Measurements from ENCODE around the gene MTPN.

MTPN gene

GRCh38 chr7:135920478-135920877 lies 56.7 kb downstream of the MTPN start:
- no peak for DNase-seq

- DNase-seq, result no peak
Measured at GRCh38 chr7:135919071-135919841, 57.9 kb downstream of the MTPN start.

- DNase-seq, result no peak
Measured at GRCh38 chr7:135918134-135918533, 59.0 kb downstream of the MTPN start.

DNA sequence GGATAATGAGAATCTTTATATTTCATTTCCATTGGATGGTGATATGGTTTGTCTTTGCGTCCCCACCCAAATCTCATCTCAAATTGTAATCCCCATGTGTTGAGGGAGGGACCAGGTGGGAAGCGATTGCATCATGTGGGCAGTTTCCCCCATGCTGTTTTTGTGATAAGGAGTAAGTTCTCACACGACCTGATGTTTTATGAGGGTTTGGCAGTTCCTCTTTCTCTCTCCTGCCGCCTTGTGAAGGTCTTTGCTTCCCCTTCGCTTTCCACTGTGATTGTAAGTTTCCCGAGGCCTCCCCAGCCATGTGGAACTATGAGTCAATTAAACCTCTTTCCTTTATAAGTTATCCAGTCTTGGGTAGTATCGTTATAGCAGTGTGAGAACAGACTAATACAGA lies 59.4 kb downstream of the MTPN start:
- no peak for DNase-seq

- DNase-seq, result no peak
Measured at GRCh38 chr7:135914346-135914745, 62.8 kb downstream of the MTPN start.

- no peak for DNase-seq
Measured at GRCh38 chr7:135913404-135913803, 63.8 kb downstream of the MTPN start.

- no peak for DNase-seq
Measured at GRCh38 chr7:135911099-135911498, 66.1 kb downstream of the MTPN start.

DNA sequence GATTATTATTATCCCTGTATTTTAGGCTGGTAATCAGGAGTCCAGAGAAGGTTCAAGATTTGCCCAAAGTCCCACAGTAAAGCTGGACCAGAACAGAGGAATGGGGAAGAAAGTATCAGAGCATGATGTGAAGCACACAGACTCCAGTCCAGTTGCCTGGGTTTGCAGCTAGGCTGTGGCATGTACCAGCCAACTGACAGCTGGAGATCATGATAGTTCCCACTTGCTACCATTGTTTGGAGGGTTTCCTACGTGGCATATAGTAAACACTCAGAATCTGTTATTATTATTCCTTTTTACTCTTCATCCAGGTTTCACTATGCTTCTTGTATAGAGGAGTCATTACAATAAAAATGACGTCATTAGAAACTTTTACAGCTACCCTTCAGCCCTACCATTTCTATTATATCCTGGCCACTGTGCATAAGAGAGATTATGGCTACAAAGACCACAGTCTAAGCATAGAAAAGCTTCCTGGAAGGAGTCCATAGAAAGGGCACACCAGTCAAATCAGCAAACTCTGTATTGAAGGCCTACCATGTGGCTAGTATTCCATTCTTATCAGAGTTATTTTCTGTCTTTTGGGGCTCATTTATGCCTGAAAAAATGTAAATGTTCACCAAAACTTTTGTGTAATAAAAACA lies 66.6 kb downstream of the MTPN start:
- no peak for DNase-seq

- DNase-seq, result no peak
Measured at GRCh38 chr7:135905858-135906257, 71.3 kb downstream of the MTPN start.

- DNase-seq, result no peak
Measured at GRCh38 chr7:135905355-135905754, 71.8 kb downstream of the MTPN start.

- no peak for DNase-seq
Measured at GRCh38 chr7:135904282-135904681, 72.9 kb downstream of the MTPN start.

DNA sequence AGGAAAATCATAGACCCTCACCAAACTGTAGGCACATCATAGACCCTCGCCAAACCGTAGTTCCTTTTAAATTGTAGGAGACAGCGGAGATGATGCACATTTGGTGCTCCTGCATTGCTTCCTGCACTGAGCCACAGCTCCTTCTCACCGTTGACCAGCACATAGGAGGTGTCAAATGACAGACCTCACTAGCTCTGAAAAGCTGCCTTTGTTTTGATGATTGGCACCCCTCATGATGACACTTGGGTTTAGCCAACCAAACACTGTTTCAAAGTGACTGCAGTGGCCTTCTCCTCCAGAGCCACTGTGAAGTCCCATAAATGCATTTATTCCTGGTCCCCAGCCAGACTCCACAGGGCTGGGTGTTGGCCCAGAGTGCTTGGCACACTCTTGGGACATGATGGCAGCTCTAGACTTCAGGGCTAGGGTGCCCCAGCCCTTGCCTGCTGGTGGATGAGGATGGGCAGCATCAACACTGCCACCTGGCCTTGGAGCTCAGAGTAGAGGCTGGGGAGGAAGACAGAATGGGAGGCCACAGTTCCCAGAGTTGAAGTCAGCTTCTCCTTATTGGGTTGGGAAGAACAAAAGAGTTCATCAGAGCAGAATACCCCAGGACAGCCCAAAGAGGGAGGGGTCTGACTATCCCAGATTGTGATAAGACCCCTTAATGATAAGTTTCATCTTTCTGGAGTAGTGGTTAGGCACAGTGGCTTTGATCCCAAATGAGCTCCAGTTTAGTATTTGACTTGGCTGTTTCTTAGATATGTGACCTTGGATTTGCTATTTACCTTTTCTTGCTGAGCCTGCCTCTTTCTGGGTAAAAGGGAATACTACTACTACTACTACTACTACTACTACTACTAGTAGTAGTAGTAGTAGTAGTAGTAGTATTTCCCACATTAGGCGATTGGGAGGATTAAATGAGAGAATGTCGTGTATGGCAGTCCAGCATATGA lies 75.3 kb downstream of the MTPN start:
- no peak for DNase-seq

DNA sequence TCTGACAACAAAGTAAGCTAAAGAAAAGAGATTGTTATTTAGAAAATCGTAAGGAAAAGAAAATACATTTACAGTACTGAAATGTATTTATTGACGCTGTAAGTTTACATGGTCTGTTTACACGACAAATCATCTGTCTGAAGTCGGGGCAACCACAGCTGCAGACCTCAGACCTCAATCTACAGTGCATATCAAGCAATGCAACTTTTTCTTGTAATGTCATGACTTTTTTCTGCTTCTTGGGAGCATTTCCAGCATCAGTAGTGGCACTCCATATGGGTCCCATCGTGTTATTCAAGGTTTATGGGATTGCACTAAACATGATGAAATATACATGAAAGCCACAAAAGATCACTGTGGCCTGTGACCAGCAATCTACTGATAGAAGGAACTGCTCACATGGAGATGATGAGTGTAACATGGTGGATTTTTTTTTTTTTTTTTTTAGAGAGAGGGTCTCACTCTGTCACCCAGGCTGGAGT lies 77.1 kb downstream of the MTPN start:
- no peak for DNase-seq

DNA sequence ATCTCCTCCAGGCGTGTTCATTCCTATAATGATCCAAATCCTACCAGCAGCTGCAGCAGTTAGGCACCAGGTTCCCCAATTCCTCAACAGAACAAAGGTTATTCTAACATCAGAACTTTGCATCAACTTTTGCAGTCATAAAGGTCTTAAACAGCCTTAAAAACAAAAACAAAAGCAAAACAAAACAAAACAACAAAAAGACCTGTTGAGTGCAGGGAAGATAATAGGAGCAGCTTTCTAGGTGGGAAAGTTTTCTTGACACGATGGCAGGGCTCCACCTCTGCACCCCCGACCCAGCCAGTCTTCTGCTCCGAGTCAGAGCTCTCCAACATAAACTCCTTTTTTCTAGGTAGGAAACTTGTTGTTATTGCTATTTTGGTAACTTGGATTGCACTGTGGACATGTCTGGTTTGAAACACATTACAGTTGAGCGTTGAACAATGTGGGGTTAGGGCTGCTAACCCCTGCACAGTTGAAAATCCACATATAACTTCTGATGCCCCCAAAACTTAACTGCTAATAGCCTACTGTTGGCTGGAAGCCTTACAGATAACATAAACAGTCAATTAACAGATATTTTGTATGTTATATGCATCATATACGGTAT lies 77.6 kb downstream of the MTPN start:
- DNase-seq, result no peak

- DNase-seq, result no peak
Measured at GRCh38 chr7:135898226-135898625, 78.9 kb downstream of the MTPN start.

GRCh38 chr7:135894816-135895215 lies 82.3 kb downstream of the MTPN start:
- DNase-seq, result no peak

GRCh38 chr7:135889823-135890222 lies 87.3 kb downstream of the MTPN start:
- DNase-seq, result no peak

GRCh38 chr7:135888740-135889139 lies 88.4 kb downstream of the MTPN start:
- no peak for DNase-seq

DNA sequence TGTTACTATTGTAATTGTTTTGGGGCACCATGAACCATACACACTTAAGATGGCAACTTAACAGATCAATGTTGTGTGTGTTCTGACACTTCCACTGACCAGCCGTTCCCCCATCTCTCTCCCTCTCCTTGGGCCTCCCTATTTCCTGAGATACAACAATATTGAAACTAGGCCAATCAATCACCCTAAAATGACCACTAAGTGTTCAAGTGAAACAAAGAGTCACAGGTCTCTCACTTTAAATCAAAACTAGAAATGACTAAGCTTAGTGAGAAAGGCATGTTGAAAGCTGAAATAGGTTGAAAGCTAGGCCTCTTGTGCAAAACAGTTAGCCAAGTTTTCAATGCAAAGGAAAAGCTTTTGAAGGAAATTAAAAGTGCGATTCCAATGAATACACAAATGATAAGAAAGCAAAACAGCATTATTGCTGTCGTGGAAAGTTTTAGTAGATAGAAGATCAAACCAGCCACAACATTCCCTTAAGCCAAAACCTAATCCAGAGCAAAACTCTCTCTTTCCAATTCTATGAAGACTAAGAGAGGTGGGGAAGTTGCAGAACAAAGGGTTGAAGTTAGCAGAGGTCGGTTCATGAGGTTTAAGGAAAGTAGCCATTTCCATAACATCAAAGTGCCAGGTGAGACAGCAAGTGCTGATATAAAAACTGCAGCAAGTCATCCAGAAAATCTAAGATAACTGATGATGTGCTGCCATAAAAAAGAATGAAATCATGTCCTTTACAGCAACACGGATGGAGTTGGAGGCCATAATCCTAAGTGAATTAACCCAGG lies 90.6 kb downstream of the MTPN start:
- no peak for DNase-seq

GRCh38 chr7:135884495-135885232 lies 92.5 kb downstream of the MTPN start:
- no peak for DNase-seq

- DNase-seq, result no peak
Measured at GRCh38 chr7:135879233-135879632, 97.9 kb downstream of the MTPN start.

All from inflammatory macrophage treated with lipopolysaccharide for 4 hours (primary cell).